HG03095 (cell line): Measurements from ENCODE around the gene PODXL2.

ENCODE experiments used
- ATAC-seq: cut with Tn5 transposase; IDR thresholded peaks from one replicate; pipeline ENCODE4 v1.9.1; 2021; ENCODE audit warnings: moderate library complexity; ENCODE audit not compliant: unreplicated experiment

Gene PODXL2

GRCh38 chr3:127720985-127721935 lies 92.3 kb downstream of the PODXL2 start:
- ATAC-seq, result no peak

GRCh38 chr3:127722091-127722784 lies 93.3 kb downstream of the PODXL2 start:
- no peak for ATAC-seq
